Astrocyte of the cerebellum (primary cell): ENCODE data around the gene KEL.
A peak's percentile ranks its signal among the peaks of the same experiment; 100 is the strongest.

Source experiments
- DNase-seq: peaks from one replicate; pipeline ENCODE4 v3.0.0-alpha.2; 2011; ENCODE audit warnings: low read depth
- H3K4me3 ChIP-seq: 2 replicates; pipeline ENCODE4 v1.5.1; 2011; ENCODE audit warnings: mild to moderate bottlenecking, low read depth, low read length, moderate library complexity
- in situ Hi-C: cut with HindIII; loops from 2 replicates; pipeline ENCODE4 v1.10.0; 2017; ENCODE audit warnings: low sequenced_read_pairs
- TF ChIP-seq, protein P1 (sequence below): IDR thresholded peaks from 2 replicates; pipeline ENCODE4 v1.5.1; 2012; ENCODE audit warnings: low read length, low read depth, moderate library complexity, mild to moderate bottlenecking; ENCODE audit errors: missing control alignments

The KEL gene

DNA sequence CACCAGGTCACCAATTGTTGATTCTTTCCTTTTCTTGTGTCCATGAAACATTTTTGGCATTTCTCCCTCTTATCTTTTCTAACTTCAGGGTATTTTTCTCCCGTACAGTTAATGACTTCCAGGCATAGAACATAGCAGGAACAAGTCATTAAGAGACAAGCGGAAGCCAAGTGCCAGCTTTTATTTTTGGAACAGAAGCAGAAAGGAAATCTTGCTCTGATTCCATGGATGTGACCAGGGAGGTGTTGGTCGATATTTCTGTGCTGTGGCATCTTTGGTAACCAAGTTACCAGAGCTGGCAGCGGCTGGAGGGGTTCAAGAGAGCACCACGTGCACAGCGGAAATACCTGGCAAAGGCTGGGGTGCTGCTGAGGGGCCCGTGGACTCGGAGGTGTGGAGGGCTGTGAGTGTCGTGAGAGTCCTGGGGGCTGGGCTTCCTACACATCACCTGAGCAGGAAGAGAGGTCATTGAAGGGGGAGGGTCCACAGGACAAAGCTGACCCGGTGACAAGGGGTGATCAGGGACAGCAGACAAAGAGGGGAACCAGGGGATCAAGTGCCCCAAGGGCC is 21.1 kb downstream of the KEL start:
- H3K4me3 ChIP-seq: no peak overlapping the region
- no peak for DNase-seq
- in situ Hi-C loops: no loop called here
- TF ChIP-seq, protein P1, sequence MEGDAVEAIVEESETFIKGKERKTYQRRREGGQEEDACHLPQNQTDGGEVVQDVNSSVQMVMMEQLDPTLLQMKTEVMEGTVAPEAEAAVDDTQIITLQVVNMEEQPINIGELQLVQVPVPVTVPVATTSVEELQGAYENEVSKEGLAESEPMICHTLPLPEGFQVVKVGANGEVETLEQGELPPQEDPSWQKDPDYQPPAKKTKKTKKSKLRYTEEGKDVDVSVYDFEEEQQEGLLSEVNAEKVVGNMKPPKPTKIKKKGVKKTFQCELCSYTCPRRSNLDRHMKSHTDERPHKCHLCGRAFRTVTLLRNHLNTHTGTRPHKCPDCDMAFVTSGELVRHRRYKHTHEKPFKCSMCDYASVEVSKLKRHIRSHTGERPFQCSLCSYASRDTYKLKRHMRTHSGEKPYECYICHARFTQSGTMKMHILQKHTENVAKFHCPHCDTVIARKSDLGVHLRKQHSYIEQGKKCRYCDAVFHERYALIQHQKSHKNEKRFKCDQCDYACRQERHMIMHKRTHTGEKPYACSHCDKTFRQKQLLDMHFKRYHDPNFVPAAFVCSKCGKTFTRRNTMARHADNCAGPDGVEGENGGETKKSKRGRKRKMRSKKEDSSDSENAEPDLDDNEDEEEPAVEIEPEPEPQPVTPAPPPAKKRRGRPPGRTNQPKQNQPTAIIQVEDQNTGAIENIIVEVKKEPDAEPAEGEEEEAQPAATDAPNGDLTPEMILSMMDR: no peak

DNA sequence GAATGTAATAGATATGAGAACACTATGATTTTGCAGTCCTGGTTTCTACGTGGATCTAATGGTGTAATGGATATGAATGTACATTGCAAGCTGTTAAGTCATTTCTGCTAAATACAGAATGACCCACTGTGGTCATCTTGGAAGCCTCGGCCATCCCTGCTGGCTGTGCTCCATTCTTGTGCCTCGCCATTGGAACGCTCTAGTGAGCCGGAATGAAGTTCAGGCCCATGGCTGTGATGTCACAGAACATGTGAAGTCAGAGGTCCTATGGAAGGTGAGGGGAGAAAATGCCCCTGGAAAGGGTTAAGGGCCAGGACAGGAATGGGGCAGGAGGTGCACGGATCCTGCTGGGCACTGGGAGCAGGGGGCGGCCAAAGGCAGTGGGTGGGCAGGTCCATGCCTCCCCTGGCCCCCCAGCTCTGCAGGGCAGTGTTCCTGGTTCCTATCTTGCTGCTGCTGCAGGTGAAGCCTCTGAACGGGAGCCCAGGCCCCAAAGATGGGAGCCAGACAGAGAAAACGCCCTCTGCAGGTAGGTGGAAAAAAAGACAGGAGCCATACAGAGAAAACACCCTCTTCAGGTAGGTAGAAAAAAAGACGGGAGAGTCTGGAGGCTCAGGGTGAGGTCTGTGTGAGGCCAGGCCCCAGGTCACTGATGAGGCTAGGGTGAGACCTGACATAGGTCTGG is 22.8 kb downstream of the KEL start, which contains the start of gene LLCFC1:
Gene LLCFC1 (plus strand): TSS at position 259 of the 685 bp plus-strand sequence. CDS start 138 bp downstream, at position 397.
- DNase-seq: no peak
- H3K4me3 ChIP-seq: no peak within 1 kb of the TSS
- TF ChIP-seq, protein P1: peak; percentile 2
- in situ Hi-C loops: no loop called here

DNA sequence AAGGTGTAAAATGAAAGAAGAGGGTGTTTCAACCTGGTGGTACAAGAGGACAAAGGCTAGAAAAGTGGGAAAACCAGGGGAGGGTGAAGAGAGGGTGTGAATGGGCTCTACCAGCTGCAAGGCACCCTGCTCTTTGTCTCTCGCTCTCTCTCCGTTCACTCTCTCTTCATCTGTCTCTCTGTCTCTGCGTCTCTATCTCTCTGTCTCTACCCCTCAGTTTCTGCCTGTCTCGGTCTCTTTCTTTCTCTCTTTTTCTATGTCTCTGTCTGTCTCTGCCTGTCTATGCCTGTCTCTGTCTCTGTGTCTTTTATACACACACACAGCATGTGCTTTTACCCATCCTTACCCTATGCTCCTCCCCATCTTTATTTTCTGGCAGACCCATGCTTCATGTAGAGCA is 23.6 kb downstream of the KEL start:
- in situ Hi-C loops: no loop called here
- DNase-seq: no peak
- TF ChIP-seq, protein P1: no peak
- no peak overlapping the region for H3K4me3 ChIP-seq

DNA sequence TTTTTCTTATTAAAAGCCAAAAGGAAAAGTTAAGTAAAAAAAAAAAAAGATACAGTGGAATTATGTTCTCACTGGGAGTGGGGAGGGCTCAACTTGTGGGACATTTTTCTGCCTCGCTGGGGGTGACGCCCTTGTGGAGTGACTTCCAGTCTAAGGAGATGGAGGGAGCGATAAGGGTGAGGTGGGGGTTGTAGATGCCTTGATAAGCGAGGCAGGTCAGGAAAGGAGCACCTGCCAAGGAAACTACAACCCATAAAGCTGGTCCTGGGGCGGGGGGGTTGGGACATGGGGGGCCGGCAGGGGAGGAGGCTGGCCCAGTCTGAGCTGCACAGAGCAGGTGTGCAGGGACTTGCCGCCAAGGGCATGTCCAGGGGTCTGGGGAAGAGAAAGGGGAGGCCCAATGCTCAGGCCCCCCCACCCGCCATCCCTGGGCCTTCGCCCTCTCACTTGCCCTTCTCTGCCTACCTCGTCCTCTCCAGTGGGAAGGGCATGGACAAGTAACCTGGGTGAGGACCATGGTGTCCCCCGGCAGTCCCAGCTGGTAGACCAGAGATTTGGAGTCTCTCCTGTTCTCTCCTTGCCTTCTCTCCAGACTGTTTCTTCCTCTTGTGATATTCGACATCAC is 26.1 kb downstream of the KEL start:
- no peak for DNase-seq
- TF ChIP-seq, protein P1: no peak
- in situ Hi-C loops: no loop called here
- no peak overlapping the region for H3K4me3 ChIP-seq

DNA sequence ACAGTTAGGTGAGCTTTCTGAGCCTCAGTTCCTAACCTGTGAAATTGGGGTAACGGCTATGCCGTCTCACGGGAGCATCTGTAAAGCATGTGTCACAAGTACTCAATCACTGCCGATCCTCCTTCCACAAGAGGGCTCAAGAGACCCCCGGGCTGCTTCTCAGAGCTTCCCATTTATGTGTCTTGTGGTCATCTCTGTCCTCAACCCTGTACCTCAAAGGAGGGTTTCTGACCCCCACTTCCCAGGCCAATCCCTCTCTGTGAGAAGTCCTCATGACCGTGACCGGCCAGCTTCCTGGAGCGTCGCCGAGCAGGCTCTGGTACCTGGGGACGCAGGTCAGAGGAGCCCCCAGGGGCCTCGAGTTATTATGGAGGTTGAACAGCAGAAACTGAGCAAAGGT is 28.1 kb downstream of the KEL start:
- in situ Hi-C loops: no loop called here
- H3K4me3 ChIP-seq: no peak overlapping the region
- TF ChIP-seq, protein P1: no peak
- no peak for DNase-seq

DNA sequence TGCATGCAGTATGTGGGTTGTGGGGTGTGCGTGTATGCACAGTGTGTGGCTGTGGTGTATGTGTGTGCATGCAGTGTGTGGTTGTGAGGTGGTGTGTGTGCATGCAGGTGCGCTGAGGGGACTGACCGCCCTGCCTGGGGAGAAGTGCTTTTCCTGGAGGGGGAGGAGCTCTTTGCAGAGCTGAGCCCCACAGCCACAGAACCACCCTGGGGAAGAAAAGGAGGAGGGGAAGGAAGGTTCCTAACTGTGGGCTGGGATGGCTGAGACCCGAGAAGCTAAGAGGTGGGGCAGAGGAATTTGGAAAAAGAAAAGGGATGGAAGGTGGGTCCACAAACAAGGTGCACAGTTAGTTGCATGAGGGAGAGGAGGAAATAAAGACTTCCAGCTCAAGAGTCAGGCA is 28.5 kb downstream of the KEL start, which contains the start of gene TRPV5:
Gene TRPV5 (minus strand): TSS at position 123 of the 400 bp plus-strand sequence. CDS start 287 bp downstream, outside the sequence.
- TF ChIP-seq, protein P1: no peak
- DNase-seq: no peak
- H3K4me3 ChIP-seq: no peak within 1 kb of the TSS
- in situ Hi-C loops: no loop called here
